Vagina (tissue), 2 donors: ENCODE results near the gene INSRR. TPM values are rescaled to one million over a fixed set of nuclear protein-coding genes. Genes with fewer than 3 reads are reported as not detected.

ENCODE experiments used
- DNase-seq, 2 donors: peaks; one replicate each; pipeline ENCODE4 v3.0.0-alpha.2; 2017; ENCODE audit errors: extremely low spot score in 2 of 2
- H3K27ac ChIP-seq: fragments of 200-600 bp; sonication (generic); one replicate; pipeline ENCODE4 v1.5.1; 2019
- H3K27me3 ChIP-seq: fragments of 200-600 bp; sonication (generic); one replicate; pipeline ENCODE4 v1.5.1; 2019
- H3K36me3 ChIP-seq, 2 donors: fragments of 200-600 bp; sonication (generic); one replicate each; pipeline ENCODE4 v1.5.1; 2017 to 2019
- H3K4me1 ChIP-seq: fragments of 200-600 bp; sonication (generic); one replicate; pipeline ENCODE4 v1.5.1; 2019
- H3K4me3 ChIP-seq, 2 donors: fragments of 200-600 bp; sonication (generic); 1 replicate in 1 of 2; 2 replicates in 1 of 2; pipeline ENCODE4 v1.5.1; 2016 to 2019
- H3K9me3 ChIP-seq: fragments of 200-600 bp; sonication (generic); one replicate; pipeline ENCODE4 v1.5.1; 2019
- CTCF ChIP-seq, 3 experiments: fragments of 450-650 bp in 2 of 3; fragments of 200-600 bp in 1 of 3; sonication (generic) in 1 of 3; IDR thresholded peaks; one replicate each; pipeline ENCODE4 v1.5.1; 2017 to 2019; ENCODE audit warnings: antibody characterized with exemption in 3 of 3, mild to moderate bottlenecking in 2 of 3, moderate library complexity in 2 of 3
- POLR2A ChIP-seq, 2 donors: fragments of 450-650 bp; IDR thresholded peaks; one replicate each; pipeline ENCODE4 v1.6.1; 2017; ENCODE audit warnings: antibody characterized with exemption in 2 of 2, mild to moderate bottlenecking in 2 of 2, moderate library complexity in 2 of 2
- POLR2AphosphoS5 ChIP-seq, 2 donors: sonication (generic); formaldehyde crosslinking; IDR thresholded peaks; one replicate each; pipeline ENCODE4 v1.9.0; 2017; ENCODE audit warnings: antibody characterized with exemption in 2 of 2, mild to moderate bottlenecking in 2 of 2, low read depth in 1 of 2; ENCODE audit not compliant: insufficient read depth in 1 of 2
- intact Hi-C: fragments of 100-400 bp; cut with DNase I; formaldehyde crosslinking; loops from one replicate; pipeline ENCODE4 v1.15.1; 2023
- total RNA-seq: library from RNA; depleted of rRNA; stranded (reverse); fragments of >200 nt; gene quantifications from one replicate; pipeline ENCODE4 v1.2.3, GENCODE V29; 2016

INSRR gene
- total RNA-seq, 1 donor from 2014 or later, result not detected

GRCh38 chr1:156883919-156884318 is 25.0 kb upstream of the INSRR start:
- TF ChIP-seq POLR2A (IDR thresholded peaks at IDR 0.05), result no peak
- no peak for TF ChIP-seq CTCF (IDR thresholded peaks at IDR 0.05)
- TF ChIP-seq POLR2AphosphoS5 (IDR thresholded peaks at IDR 0.05; ENCODE audit: insufficient read depth in 1 of 2, low read depth in 1 of 2), result no peak
- Histone ChIP-seq H3K4me3 (no peak overlapping the region), H3K27ac (no peak overlapping the region), H3K9me3 (no peaks in the 10 kb centered on the region), H3K27me3 (no peaks in the 10 kb centered on the region), H3K4me1 (no peaks in the 10 kb centered on the region), H3K36me3 (no peaks in the 10 kb centered on the region)
- intact Hi-C loops, result no loop called here
- no peak for DNase-seq

- Histone ChIP-seq H3K27me3 (no peaks in the 10 kb centered on the region), H3K4me1 (no peaks in the 10 kb centered on the region), H3K27ac (no peak overlapping the region), H3K9me3 (no peaks in the 10 kb centered on the region), H3K36me3 (no peaks in the 10 kb centered on the region), H3K4me3 (no peak overlapping the region)
- TF ChIP-seq POLR2A (IDR thresholded peaks at IDR 0.05), result no peak
- no peak for TF ChIP-seq POLR2AphosphoS5 (IDR thresholded peaks at IDR 0.05; ENCODE audit: insufficient read depth in 1 of 2, low read depth in 1 of 2)
- no peak for TF ChIP-seq CTCF (IDR thresholded peaks at IDR 0.05)
- no peak for DNase-seq
- intact Hi-C loops, result no loop called here
These were observed 23.6 kb upstream of the INSRR start for GRCh38 chr1:156882543-156882942.

- DNase-seq, result no peak
- H3K4me3 ChIP-seq, result no peak overlapping the region
- H3K9me3 ChIP-seq, result no peaks in the 10 kb centered on the region
- H3K27me3 ChIP-seq, result no peaks in the 10 kb centered on the region
- intact Hi-C loops, result no loop called here
- TF ChIP-seq CTCF (IDR thresholded peaks at IDR 0.05) (no peak), POLR2A (IDR thresholded peaks at IDR 0.05) (no peak), POLR2AphosphoS5 (IDR thresholded peaks at IDR 0.05; ENCODE audit: insufficient read depth in 1 of 2, low read depth in 1 of 2) (no peak)
- H3K4me1 ChIP-seq, result no peaks in the 10 kb centered on the region
- H3K27ac ChIP-seq, result no peak overlapping the region
- H3K36me3 ChIP-seq, result no peaks in the 10 kb centered on the region
These were observed 22.7 kb upstream of the INSRR start for GRCh38 chr1:156881663-156882062.

- intact Hi-C loops, result no loop called here
- Histone ChIP-seq H3K9me3 (no peaks in the 10 kb centered on the region), H3K36me3 (no peaks in the 10 kb centered on the region), H3K27ac (no peak overlapping the region), H3K4me3 (no peak overlapping the region), H3K27me3 (no peaks in the 10 kb centered on the region), H3K4me1 (no peaks in the 10 kb centered on the region)
- no peak for DNase-seq
- TF ChIP-seq CTCF (IDR thresholded peaks at IDR 0.05), result no peak
- TF ChIP-seq POLR2A (IDR thresholded peaks at IDR 0.05), result no peak
- no peak for TF ChIP-seq POLR2AphosphoS5 (IDR thresholded peaks at IDR 0.05; ENCODE audit: insufficient read depth in 1 of 2, low read depth in 1 of 2)
These were observed 22.2 kb upstream of the INSRR start for GRCh38 chr1:156881101-156881500.

GRCh38 chr1:156880473-156880872 is 21.6 kb upstream of the INSRR start:
- DNase-seq, result no peak
- TF ChIP-seq POLR2A (IDR thresholded peaks at IDR 0.05), result no peak
- no peak for TF ChIP-seq POLR2AphosphoS5 (IDR thresholded peaks at IDR 0.05; ENCODE audit: insufficient read depth in 1 of 2, low read depth in 1 of 2)
- TF ChIP-seq CTCF (IDR thresholded peaks at IDR 0.05), result no peak
- Histone ChIP-seq H3K27ac (no peak overlapping the region), H3K4me1 (no peaks in the 10 kb centered on the region), H3K9me3 (no peaks in the 10 kb centered on the region), H3K27me3 (no peaks in the 10 kb centered on the region), H3K36me3 (no peaks in the 10 kb centered on the region), H3K4me3 (no peak overlapping the region)
- intact Hi-C loops, result no loop called here
